Memory B cell (primary cell): ENCODE data around the gene ARL16.

ENCODE experiments used
- ATAC-seq: fragments of 150-1000 bp; cut with Tn5 transposase; 2 replicates; pipeline ENCODE4 v1.10.0; 2021; ENCODE audit warnings: low read depth, mild to moderate bottlenecking, moderate library complexity
- DNase-seq, 2 donors: peaks; one replicate each; pipeline ENCODE4 v3.0.0; 2022; ENCODE audit warnings: low spot score in 2 of 2
- H3K27ac Mint-ChIP-seq: one replicate; pipeline ENCODE4 v1.8.0; 2022; ENCODE audit warnings: mild to moderate bottlenecking, moderate library complexity, mixed read lengths
- H3K27me3 Mint-ChIP-seq: one replicate; pipeline ENCODE4 v1.8.0; 2022; ENCODE audit warnings: mixed read lengths
- H3K36me3 Mint-ChIP-seq: one replicate; pipeline ENCODE4 v1.8.0; 2022; ENCODE audit warnings: mild to moderate bottlenecking, mixed read lengths
- H3K4me1 Mint-ChIP-seq: one replicate; pipeline ENCODE4 v1.8.0; 2022; ENCODE audit warnings: mixed read lengths
- H3K4me3 Mint-ChIP-seq: one replicate; pipeline ENCODE4 v1.8.0; 2022; ENCODE audit warnings: mild to moderate bottlenecking, moderate library complexity, mixed read lengths
- H3K9me3 Mint-ChIP-seq: one replicate; pipeline ENCODE4 v1.8.0; 2022; ENCODE audit warnings: mixed read lengths

ARL16 gene

GRCh38 chr17:81715872-81716673 is 32.5 kb upstream of the ARL16 start:
- Mint-ChIP-seq H3K36me3 (no peaks in the 10 kb centered on the region), H3K9me3 (no peaks in the 10 kb centered on the region), H3K4me3 (no peak overlapping the region), H3K27ac (no peak overlapping the region), H3K4me1 (peaks cover 4% of the 10 kb centered on the region), H3K27me3 (no peaks in the 10 kb centered on the region)
- DNase-seq (no peak), ATAC-seq (no peak)

DNA sequence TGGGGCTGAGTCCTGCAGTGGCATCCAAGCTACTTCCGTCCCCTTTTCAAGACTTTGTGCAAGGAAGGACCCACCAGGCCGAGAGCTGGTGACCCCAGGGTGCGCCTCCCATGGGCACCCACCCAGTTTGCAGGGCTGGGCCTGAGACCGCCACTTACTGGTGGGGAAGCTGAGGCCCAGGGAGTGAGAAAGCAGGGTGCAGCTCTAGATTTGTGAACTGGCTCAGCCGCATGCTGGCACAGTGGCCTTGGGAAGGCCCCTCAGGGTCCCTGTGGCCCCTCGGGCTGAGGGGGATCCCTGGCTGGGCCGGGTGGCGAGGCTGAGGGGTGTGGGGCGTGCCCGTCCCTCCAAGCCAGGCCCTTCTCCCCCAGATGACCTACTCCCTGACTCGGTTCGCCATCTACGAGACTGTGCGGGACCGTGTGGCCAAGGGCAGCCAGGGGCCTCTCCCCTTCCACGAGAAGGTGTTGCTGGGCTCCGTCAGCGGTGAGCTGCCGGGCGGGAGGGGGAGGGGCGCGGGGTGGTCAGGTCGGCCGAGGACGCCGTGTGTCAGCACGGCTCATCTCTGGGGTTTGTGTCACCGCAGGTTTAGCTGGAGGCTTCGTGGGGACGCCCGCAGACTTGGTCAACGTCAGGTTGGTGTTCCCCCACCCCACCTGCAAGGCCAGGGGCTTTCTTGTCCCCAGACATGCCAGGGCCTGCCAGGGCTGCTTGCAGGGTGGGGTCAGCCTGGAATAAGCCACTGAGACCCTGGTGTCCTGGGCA is 31.7 kb upstream of the ARL16 start:
- H3K36me3 Mint-ChIP-seq = no peaks in the 10 kb centered on the region

DNA sequence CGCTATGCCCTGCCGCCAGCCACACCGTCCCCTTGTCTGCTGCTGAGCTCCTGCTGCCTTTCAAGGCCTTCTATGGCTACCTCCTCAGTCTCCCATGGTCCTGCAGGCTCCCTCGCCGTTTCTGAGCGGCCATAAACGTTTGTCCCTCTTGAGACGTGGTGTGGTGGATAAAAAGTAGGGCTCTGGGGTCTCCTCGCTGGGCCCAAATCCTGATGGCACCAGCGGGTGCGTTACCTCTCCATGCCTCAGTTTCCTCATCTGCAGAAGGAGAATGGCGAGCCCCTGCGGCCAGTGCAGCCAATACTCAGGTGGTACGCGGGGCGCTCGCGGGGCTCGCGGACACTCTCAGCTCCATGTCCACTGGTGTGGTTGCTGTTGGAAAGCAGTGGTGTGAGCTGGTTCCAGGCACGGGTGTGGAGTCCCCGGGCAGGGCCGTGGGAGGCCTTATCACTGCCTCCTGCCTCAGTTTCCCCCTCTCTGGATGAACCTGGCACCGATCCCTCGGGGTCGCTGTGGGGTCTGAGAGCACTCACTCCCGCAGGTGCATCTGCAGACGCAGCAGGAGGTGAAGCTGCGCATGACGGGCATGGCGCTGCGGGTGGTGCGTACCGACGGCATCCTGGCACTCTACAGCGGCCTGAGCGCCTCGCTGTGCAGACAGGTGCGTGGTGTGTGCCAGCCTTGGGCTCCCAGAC is 31.0 kb upstream of the ARL16 start:
- Mint-ChIP-seq H3K27me3 (no peaks in the 10 kb centered on the region), H3K36me3 (no peaks in the 10 kb centered on the region), H3K4me1 (peaks cover 10% of the 10 kb centered on the region), H3K9me3 (no peaks in the 10 kb centered on the region), H3K27ac (no peak overlapping the region), H3K4me3 (no peak overlapping the region)
- DNase-seq (no peak), ATAC-seq (no peak)

More for the DNA sequence above, 31.7 kb upstream of the ARL16 start:
- H3K9me3 Mint-ChIP-seq = no peaks in the 10 kb centered on the region
- DNase-seq = no peak
- ATAC-seq = no peak
- no peak overlapping the region for H3K27ac Mint-ChIP-seq
- H3K27me3 Mint-ChIP-seq = no peaks in the 10 kb centered on the region
- no peak overlapping the region for H3K4me3 Mint-ChIP-seq
- peaks cover 10% of the 10 kb centered on the region for H3K4me1 Mint-ChIP-seq

- no peak for ATAC-seq
- Mint-ChIP-seq H3K4me3 (no peak overlapping the region), H3K27ac (no peak overlapping the region), H3K27me3 (no peaks in the 10 kb centered on the region), H3K4me1 (peaks cover 10% of the 10 kb centered on the region), H3K9me3 (no peaks in the 10 kb centered on the region), H3K36me3 (no peaks in the 10 kb centered on the region)
- DNase-seq = no peak
Observed at GRCh38 chr17:81713556-81714411, 30.2 kb upstream of the ARL16 start.

DNA sequence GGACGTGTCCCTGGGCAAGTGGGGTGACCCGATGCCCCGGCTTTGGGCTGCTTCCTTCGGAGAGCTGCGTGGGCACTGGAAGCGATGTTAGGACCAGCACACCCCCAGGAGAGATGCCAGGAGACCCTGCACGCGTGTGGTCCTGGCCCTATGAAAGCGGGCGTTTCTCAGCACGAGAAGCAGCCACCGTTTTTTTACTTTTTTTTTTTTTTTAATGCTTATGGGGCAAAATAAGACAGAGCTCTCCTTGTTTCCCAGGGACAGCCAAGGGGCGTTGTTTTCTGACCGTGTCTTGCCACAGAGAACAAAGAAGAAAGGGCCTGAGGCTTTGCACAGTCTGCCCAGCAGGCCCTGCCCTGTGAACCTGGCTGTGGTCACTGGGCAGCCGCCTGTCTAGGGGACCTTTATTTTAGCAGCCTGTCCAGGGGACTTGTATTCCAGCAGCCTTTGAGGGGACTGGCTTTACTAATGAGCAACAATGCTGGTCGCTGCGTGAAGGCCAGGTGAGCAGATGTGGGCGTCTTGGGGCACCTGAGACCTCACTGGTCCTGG is 29.5 kb upstream of the ARL16 start:
- Mint-ChIP-seq H3K9me3 (no peaks in the 10 kb centered on the region), H3K4me3 (peak overlapping the region; percentile 82), H3K36me3 (no peaks in the 10 kb centered on the region), H3K4me1 (peaks cover 10% of the 10 kb centered on the region), H3K27ac (no peak overlapping the region), H3K27me3 (no peaks in the 10 kb centered on the region)
- ATAC-seq (no peak), DNase-seq (no peak)

GRCh38 chr17:81712468-81713003 is 28.9 kb upstream of the ARL16 start:
- H3K4me1 Mint-ChIP-seq = peaks cover 10% of the 10 kb centered on the region
- no peak overlapping the region for H3K27ac Mint-ChIP-seq
- DNase-seq (no peak), ATAC-seq (peak; percentile 21)
- peaks cover under 1% of the 10 kb centered on the region for H3K36me3 Mint-ChIP-seq
- no peaks in the 10 kb centered on the region for H3K27me3 Mint-ChIP-seq
- H3K9me3 Mint-ChIP-seq = no peaks in the 10 kb centered on the region
- H3K4me3 Mint-ChIP-seq = peak overlapping the region; percentile 82

DNA sequence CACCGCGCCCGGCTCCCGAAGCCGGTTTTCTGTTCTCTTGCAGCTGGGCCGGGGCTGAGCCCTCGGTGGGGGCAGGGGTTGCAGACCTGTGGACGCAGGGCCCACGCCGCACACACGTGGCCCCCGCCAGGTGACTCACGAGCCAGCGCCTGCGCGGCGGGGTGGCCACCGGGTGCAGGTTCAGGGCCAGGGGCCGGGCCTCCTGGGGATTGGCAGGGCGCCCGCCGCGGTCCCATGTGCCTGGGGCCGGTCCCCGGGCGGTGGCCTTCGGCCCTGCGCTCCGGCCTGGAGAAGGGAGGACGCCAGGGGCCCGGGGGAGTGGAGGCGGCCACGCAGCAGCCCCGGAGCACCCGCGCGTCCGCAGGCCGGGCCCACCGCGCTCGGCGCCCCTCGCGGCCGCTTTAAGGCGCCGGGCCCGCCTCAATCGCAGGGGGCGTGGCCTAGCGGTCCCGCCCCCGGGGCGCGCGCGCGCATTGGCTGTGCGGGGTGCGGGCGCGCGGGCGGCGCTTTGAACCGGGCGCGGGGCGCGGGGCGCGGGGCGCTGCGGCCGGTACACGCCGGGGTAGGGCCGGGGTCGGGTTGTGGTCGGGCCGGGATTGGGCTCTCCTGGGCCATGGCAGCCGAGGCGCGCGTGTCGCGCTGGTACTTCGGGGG is 28.3 kb upstream of the ARL16 start, which contains the start of gene SLC25A10:
Gene SLC25A10 (plus strand): TSS at position 471 of the 654 bp plus-strand sequence. CDS start 143 bp downstream, at position 614.
- Mint-ChIP-seq H3K4me1 (peaks cover 10% of the 10 kb centered on the region), H3K27me3 (no peaks in the 10 kb centered on the region), H3K36me3 (peaks cover 3% of the 10 kb centered on the region), H3K27ac (no peak within 1 kb of the TSS), H3K9me3 (no peaks in the 10 kb centered on the region), H3K4me3 (peak within 1 kb of the TSS; percentile 82)
- ATAC-seq (peak; percentile 90), DNase-seq (peak; percentile 62 to 74)

DNA sequence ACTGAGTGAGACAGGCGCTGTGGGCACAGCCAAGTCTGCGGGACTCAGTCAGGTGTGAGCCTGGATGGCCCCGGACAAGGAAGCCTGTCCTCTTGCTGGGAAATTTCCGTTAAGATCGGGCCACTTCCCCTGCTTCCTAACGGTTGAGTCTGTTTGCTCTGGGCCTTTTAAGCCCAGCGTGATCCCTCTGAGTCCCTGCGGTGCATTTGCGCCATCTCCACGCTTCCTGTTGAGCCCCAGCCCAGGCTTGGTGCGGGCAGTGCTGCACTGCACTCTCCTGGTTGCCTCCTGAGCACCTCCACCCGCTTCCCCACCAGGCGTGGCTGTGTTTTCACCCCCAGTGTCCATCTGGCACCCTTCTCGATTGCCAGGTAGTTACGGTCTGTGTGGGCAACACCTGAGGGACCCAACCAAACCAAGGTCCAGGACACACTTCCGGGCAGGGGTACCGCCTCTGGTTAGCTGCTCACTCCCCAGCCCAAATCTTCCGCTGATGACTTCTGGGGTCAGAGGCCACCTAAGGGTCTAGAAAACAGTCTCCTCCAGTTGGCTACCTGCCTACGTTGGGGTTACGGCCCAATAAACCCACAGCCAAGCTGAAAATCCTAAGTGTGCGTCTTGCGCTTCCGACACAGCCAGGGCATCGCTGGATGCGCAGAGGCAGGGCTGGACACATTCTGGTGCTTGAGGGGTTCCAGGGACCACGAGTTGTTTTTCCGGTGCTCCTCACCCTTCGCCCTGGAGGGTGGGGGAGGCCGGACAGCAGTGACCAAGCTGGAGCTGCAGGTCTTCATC is 27.1 kb upstream of the ARL16 start:
- H3K36me3 Mint-ChIP-seq = peaks cover 7% of the 10 kb centered on the region
- H3K27ac Mint-ChIP-seq = no peak overlapping the region
- H3K4me1 Mint-ChIP-seq = peaks cover 11% of the 10 kb centered on the region
- H3K9me3 Mint-ChIP-seq = no peaks in the 10 kb centered on the region
- no peaks in the 10 kb centered on the region for H3K27me3 Mint-ChIP-seq
- peak overlapping the region; percentile 73 for H3K4me3 Mint-ChIP-seq
- DNase-seq (no peak), ATAC-seq (no peak)

DNA sequence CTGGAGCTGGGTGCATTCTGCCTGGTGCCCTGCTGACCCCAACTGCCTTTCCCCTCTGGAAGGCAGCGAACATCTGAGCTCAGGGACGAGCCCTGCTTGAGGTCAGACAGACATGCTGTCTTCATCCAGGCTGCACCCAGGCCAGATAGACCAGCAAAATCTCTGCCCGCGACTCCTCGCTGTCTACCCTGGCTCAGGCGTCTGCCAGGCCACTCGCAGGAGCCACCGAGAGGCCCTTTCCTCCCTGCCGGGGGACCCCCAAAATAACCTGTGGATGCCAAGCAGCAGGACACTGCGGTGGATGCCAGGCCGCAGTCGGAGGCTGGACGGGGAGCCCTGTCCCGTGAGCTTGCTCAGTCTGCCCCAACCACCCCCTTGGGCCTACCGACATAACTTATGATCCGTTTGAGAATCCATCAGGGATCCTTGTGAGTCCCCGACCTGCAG is 25.2 kb upstream of the ARL16 start:
- Mint-ChIP-seq H3K4me3 (no peak overlapping the region), H3K36me3 (peaks cover 11% of the 10 kb centered on the region), H3K27me3 (no peaks in the 10 kb centered on the region), H3K9me3 (no peaks in the 10 kb centered on the region), H3K4me1 (peaks cover 14% of the 10 kb centered on the region), H3K27ac (no peak overlapping the region)
- DNase-seq = no peak
- ATAC-seq = no peak

DNA sequence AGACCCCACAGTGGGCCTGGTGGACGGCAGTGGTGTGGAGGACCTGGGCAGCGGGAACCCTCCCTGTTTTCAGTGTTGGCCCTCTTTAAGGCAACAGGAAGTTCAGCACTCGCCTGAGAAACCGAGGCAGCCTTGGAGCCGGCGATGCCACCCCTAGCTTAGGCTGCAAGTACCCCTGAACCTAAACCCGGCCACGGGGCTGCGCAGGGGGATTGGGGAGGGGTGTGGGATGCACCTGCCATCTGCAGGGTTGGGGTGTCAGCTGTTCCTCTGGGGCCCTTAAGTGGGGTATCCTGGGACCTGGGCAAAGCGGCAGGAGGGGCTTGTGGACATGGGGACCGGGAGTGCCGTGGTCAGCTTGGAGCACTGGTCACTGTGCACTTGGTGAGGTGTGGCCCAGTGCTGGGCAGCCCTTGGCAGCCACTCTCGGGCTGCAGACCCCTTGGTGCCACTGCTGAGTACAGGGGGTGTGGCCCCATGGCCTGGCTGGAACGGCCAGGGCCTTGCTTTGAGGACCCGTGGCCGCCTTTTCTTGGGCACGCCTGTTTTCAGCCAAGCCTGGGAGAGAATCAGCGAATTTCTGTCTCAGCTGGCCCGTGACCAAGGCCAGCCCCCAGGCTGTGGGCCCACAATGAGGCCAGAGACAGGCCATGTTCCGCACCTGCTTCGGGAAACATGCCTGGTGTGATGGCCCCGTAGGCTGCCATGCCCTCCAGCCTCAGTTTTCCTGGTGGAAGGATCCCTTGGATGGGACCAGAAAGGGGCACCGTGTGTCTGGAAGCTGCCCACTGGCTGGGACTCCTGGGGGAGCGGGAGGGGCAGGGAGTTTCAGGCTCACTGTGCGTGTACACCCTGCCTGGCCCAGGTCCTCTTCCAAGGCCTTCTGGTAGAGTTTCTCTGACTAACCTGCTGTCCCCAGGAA is 24.4 kb upstream of the ARL16 start:
- DNase-seq (no peak), ATAC-seq (no peak)
- H3K36me3 Mint-ChIP-seq = peaks cover 11% of the 10 kb centered on the region
- H3K4me1 Mint-ChIP-seq = peaks cover 14% of the 10 kb centered on the region
- H3K9me3 Mint-ChIP-seq = no peaks in the 10 kb centered on the region
- H3K27me3 Mint-ChIP-seq = no peaks in the 10 kb centered on the region
- no peak overlapping the region for H3K27ac Mint-ChIP-seq
- no peak overlapping the region for H3K4me3 Mint-ChIP-seq
